ENCODE measurements around the gene FYTTD1. TPM values are rescaled to one million over a fixed set of nuclear protein-coding genes. Genes with fewer than 3 reads are reported as not detected.
A peak's percentile ranks its signal among the peaks of the same experiment; 100 is the strongest.

FYTTD1 gene
- total RNA-seq, 1 experiment from 2014 or later: 70.7 TPM

GRCh38 chr3:197790033-197790432 is 40.4 kb downstream of the FYTTD1 start:
- ChIA-PET CTCF (no interaction called here), RAD21 (ENCODE audit: low non-redundant PET in 1 of 2, low total read pairs in 2 of 2, uncharacterized antibody in 2 of 2, unreplicated experiment in 2 of 2) (no interaction called here), POLR2A (interaction anchor here (0.9 kb wide), 1 partner anchor 37 kb away, joined by 3 read pairs; no protein-coding TSS in a partner anchor)
- H3K4me3 ChIP-seq (replicated peaks in 1 of 2; ENCODE audit: low read depth in 1 of 2, low read length in 2 of 2): no peak overlapping the region
- DNase-seq (ENCODE audit: low read depth, low spot score): no peak
- H3K9ac ChIP-seq (ENCODE audit: low read length): no peak overlapping the region
- H3K4me2 ChIP-seq (ENCODE audit: low read length): no peak overlapping the region
- TF ChIP-seq MAX (IDR thresholded peaks at IDR 0.05): no peak
- TF ChIP-seq SRF (IDR thresholded peaks at IDR 0.05; ENCODE audit: low read depth): no peak
- TF ChIP-seq CEBPB (IDR thresholded peaks at IDR 0.05; ENCODE audit: low read depth): no peak
- TF ChIP-seq RAD21 (IDR thresholded peaks at IDR 0.05; ENCODE audit: low read depth): no peak
- TF ChIP-seq ZFX (IDR thresholded peaks at IDR 0.05): no peak
- no peak for TF ChIP-seq EZH2 (IDR thresholded peaks at IDR 0.05)
- TF ChIP-seq EGR1 (IDR thresholded peaks at IDR 0.05; ENCODE audit: low read depth): no peak
- TF ChIP-seq CBX3 (IDR thresholded peaks at IDR 0.05; ENCODE audit: low read depth): no peak
- no peak for TF ChIP-seq JUND (IDR thresholded peaks at IDR 0.05)
- TF ChIP-seq TCF7L2 (IDR thresholded peaks at IDR 0.05; ENCODE audit: borderline replicate concordance, extremely low read depth, insufficient read depth, insufficient read length): no peak
- ATAC-seq: no peak
- H3K9me3 ChIP-seq (ENCODE audit: control insufficient read depth in 1 of 2, insufficient read depth in 1 of 2, low read depth in 1 of 2, low read length in 2 of 2): no peaks in the 10 kb centered on the region
- BruUV-seq (replicated peaks): no TSS peak
- H3K9me2 ChIP-seq (ENCODE audit: insufficient read depth): no peaks in the 10 kb centered on the region
- H3K4me1 ChIP-seq (ENCODE audit: control insufficient read depth in 1 of 2, insufficient read depth in 2 of 2, low read length in 2 of 2): peaks cover 0 to 15% of the 10 kb centered on the region in 2 experiments; a peak in 1 of 4 replicates
- intact Hi-C loops (cut with micrococcal nuclease): loop anchor here (10.0 kb wide), 1 partner anchor 105 kb away; no protein-coding TSS in a partner anchor
- H2AFZ ChIP-seq (ENCODE audit: low read depth, low read length, poor library complexity, severe bottlenecking): no peak overlapping the region
- no peaks in the 10 kb centered on the region for H3K27me3 ChIP-seq (ENCODE audit: insufficient read depth, low read length)
- no peaks in the 10 kb centered on the region for H4K20me1 ChIP-seq (ENCODE audit: insufficient read depth)
- H3K27ac ChIP-seq (ENCODE audit: low read depth, low read length): no peak overlapping the region
- peaks cover 34% of the 10 kb centered on the region for H3K79me2 ChIP-seq (ENCODE audit: insufficient read depth, low read length)
- H3K36me3 ChIP-seq (ENCODE audit: control insufficient read depth in 1 of 2, insufficient read depth in 2 of 2, low read length in 2 of 2): no peaks in the 10 kb centered on the region

- H3K4me2 ChIP-seq (ENCODE audit: low read length): peak within 1 kb of the TSS; percentile 88
- H3K79me2 ChIP-seq (ENCODE audit: insufficient read depth, low read length): peaks cover 45% of the 10 kb centered on the region
- H3K4me3 ChIP-seq (replicated peaks in 1 of 2; ENCODE audit: low read depth in 1 of 2, low read length in 2 of 2): peak within 1 kb of the TSS; percentile 62 to 80
- H3K9me3 ChIP-seq (ENCODE audit: control insufficient read depth in 1 of 2, insufficient read depth in 1 of 2, low read depth in 1 of 2, low read length in 2 of 2): no peaks in the 10 kb centered on the region
- DNase-seq (ENCODE audit: low read depth, low spot score) (peak; percentile 23), ATAC-seq (peak; percentile 85)
- ChIA-PET POLR2A (interaction anchor here (0.9 kb wide), 1 partner anchor 38 kb away, joined by 3 read pairs; no protein-coding TSS in a partner anchor), RAD21 (ENCODE audit: low non-redundant PET in 1 of 2, low total read pairs in 2 of 2, uncharacterized antibody in 2 of 2, unreplicated experiment in 2 of 2) (no interaction called here), CTCF (no interaction called here)
- BruUV-seq (replicated peaks): no TSS peak
- no peaks in the 10 kb centered on the region for H4K20me1 ChIP-seq (ENCODE audit: insufficient read depth)
- H3K27ac ChIP-seq (ENCODE audit: low read depth, low read length): peak within 1 kb of the TSS; percentile 84
- H3K9me2 ChIP-seq (ENCODE audit: insufficient read depth): no peaks in the 10 kb centered on the region
- peak within 1 kb of the TSS; percentile 92 for H3K9ac ChIP-seq (ENCODE audit: low read length)
- no peaks in the 10 kb centered on the region for H3K27me3 ChIP-seq (ENCODE audit: insufficient read depth, low read length)
- H2AFZ ChIP-seq (ENCODE audit: low read depth, low read length, poor library complexity, severe bottlenecking): no peak within 1 kb of the TSS
- peaks cover 0 to 15% of the 10 kb centered on the region in 2 experiments; a peak in 1 of 4 replicates for H3K4me1 ChIP-seq (ENCODE audit: control insufficient read depth in 1 of 2, insufficient read depth in 2 of 2, low read length in 2 of 2)
- intact Hi-C loops (cut with micrococcal nuclease): loop anchor here (10.0 kb wide), 1 partner anchor 107 kb away; no protein-coding TSS in a partner anchor
- no peaks in the 10 kb centered on the region for H3K36me3 ChIP-seq (ENCODE audit: control insufficient read depth in 1 of 2, insufficient read depth in 2 of 2, low read length in 2 of 2)
- TF ChIP-seq EGR1 (IDR thresholded peaks at IDR 0.05; ENCODE audit: low read depth) (peak; percentile 69; the same call in 1 of the 2 replicates), ZBTB33 (IDR thresholded peaks at IDR 0.05; ENCODE audit: extremely low read depth, insufficient replicate concordance, low read length) (peak; percentile 8), SIN3A (IDR thresholded peaks at IDR 0.05; ENCODE audit: low read depth) (peak; percentile 57; the same call in 1 of the 2 replicates), POLR2A (IDR thresholded peaks at IDR 0.05; ENCODE audit: borderline replicate concordance, extremely low read depth, insufficient read depth, insufficient read length) (peak; percentile 86), ZFX (IDR thresholded peaks at IDR 0.05) (peak; percentile 89), POLR2AphosphoS5 (IDR thresholded peaks at IDR 0.05; ENCODE audit: low read depth, low read length) (peak; percentile 98), YY1 (IDR thresholded peaks at IDR 0.05; ENCODE audit: extremely low read depth, insufficient replicate concordance, low read depth, low read length) (peak; percentile 96), SP1 (IDR thresholded peaks at IDR 0.05; ENCODE audit: low read depth) (no peak), ATF3 (IDR thresholded peaks at IDR 0.05) (no peak)
Measured at GRCh38 chr3:197791113-197791891, 41.6 kb downstream of the FYTTD1 start, which contains the start of gene LRCH3. TSS of gene LRCH3 (plus strand) at chr3:197791254. CDS start at chr3:197791279, 25 bp downstream.

All from HCT116 (cell line).